ENCODE measurements around the gene VPREB3.
A peak's percentile ranks its signal among the peaks of the same experiment; 100 is the strongest.

Gene VPREB3, protein sequence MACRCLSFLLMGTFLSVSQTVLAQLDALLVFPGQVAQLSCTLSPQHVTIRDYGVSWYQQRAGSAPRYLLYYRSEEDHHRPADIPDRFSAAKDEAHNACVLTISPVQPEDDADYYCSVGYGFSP

DNA sequence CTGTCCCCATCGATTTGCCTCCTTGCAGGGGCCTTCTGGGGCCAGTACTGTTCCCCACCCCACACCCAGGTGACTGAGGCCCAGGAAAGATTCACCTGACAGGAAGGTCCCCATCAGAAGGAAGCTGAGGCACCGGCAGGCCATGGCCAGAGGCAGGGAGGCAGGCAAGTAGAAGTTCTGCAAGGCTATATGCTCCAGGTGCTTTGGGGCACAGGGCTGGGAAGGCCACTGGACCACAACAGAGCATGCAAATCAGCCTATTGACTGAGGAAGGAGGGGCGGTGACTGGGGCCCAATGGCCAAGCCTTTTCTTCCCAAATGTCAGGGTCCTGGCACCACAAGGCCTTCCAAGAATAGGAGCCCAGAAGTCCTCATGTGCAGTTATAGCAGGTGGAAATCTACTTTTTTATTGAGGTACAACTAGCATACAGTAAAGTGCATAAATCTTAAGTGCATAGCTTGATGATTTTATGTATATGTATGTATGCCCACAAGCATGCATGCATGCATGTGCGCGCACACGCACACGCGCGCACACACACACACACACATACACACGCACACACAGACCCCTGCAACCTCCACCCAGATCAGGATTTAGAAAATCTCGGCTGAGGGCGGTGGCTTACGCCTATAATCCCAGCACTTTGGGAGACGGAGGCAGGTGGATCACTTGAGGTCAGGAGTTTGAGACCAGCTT is at the start of gene VPREB3:
VPREB3 (minus strand) TSS at position 206 of the 700 bp plus-strand sequence; CDS start at position 144, 62 bp downstream.
- no peak for DNase-seq

DNA sequence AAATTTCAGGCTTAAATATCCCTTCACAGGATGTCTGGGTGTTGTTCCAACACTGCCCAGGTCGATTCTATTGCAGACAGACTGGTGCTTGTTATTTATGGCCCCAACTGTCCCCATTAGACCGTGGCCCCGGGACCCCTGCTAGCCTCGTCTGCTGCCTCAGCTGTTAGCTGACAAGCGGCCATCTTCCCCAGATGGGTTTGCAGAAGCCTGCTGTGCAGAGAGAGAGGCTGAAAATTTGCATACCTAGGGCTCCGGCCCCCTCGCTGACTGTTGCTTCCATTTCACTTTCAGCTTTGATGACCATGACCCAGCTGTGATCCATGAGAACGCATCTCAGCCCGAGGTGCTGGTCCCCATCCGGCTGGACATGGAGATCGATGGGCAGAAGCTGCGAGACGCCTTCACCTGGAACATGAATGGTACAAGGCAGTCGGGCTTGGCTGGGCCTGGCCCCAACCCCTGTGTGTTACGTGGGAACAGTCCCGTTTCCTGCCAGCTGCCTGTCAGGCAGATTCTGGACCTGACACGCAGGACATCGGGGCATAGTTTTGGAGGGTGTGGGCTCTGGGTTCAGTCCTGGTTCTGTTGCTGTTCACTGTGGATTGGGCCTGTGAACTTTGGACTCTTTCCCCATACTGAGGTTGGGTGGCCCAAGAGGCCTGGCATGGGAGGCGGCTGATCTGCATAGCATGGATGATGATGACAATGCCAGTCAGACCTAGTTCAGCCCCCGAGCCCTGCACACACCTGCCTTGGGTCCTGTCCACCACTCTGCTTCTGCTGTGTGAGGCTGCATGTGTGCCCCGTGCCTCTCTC is 49.0 kb upstream of the VPREB3 start:
- no peak for DNase-seq

DNA sequence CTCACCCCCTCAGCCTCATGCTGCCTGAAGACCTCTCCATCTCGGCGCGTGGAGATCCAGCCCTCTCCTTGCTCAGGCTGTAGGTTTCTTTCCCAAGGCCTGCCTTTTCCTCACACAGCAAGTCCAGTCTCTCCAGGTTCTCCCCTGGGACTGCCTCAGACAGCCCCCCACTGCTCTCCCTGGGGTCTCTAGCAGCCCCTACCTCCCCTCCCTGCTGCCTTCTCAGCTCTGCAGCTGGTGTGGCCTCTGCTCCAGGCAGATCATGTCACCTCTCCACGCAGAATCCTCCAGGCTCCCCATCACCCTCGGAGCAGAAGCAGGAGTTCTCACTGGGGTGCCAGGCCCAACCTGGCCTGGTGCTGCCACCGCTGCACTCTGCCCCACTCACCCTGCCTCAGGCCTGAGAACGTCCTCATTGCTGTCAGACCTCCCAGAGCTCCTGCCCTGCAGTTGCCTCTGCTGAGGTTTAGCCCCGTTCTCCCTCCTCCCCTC is 47.7 kb upstream of the VPREB3 start:
- DNase-seq, result no peak

DNA sequence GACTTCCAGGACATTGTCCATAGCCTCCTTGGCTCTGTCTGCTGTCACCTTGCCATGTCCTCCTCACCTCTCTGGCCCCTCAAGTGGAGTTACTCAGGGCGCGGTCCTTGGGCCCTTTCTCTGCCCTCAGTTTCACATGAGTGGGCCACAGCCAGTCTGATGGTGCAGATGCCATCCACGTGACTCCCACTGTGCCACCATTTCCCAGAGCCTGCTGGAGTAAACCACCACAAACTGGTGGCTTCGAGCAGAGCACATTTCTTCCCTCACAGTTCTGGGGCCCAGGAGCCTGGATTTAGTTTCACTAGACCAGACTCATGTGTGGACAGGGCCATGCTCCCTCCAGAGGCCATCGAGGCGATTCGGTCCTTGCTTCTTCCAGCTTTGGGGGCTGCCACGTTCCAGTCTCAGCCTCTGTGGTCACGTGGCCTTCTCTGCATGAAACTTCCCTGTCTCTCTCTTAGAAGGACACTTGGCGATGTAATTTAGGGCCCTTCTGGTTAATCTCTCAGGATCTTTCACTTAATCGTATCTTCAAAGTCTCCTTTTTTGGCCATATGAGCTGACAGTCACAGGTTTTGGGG is 47.1 kb upstream of the VPREB3 start:
- DNase-seq, result no peak

DNA sequence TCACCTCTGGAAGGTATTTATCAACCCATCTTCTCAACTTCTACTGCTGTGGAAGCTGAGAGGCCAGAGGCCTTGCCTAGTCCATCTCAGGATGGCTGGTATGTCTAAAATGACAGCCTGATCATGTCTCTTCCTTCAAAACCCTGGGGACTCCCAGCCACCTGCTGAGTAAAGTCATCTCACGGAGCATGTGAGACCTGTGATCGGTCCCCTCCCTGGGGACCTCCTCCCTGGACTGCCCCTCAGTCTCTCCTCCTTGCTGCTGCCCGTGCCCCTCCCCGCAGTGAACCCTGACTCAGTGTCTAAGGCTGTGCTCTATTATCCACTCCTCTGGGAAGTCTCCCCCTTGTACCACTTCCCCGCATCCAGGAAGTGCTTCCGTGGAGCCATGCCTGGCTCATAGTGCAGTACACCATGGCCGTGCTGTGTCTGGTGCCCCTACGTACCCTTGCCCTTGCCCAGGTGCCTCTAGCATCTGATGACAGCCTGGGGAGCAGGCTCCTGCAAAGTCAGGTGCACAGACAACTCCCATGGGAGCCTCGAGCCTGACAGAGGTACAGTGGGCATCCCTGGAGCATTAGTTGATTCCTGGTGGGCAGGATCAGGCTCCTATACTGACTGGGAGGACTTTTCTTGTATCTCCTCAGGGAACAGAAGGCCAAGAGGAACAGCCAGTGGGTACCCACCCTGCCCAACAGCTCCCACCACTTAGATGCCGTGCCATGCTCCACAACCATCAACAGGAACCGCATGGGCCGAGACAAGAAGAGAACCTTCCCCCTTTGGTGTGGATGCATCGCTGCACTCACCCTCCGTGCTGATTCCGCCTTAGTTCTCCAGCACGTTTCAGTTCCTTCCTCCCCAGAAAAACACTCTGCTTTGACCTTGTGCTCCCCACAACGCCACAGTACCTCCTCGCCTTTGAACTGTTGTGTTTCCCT is 46.3 kb upstream of the VPREB3 start:
- no peak for DNase-seq

DNA sequence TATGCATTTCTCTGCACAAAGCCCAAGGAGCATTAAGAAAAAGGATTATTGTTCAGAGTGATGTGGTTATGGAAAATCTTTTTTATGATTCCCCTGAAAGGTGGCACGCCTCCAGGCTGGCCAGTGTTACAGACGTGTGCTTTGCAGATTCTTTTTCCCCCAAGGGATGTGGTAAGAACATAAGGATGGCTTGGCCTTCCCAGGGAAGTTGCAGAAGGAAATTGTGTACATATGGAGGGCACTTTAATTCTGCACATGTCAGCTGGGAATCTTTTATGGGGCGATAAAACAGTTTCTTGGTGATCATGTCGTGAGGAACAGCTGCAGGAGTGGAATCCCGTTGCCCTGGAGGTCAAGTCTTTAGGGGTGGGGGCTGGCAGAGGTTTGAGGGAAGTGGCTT is 42.2 kb upstream of the VPREB3 start:
- peak; percentile 50 for DNase-seq

DNA sequence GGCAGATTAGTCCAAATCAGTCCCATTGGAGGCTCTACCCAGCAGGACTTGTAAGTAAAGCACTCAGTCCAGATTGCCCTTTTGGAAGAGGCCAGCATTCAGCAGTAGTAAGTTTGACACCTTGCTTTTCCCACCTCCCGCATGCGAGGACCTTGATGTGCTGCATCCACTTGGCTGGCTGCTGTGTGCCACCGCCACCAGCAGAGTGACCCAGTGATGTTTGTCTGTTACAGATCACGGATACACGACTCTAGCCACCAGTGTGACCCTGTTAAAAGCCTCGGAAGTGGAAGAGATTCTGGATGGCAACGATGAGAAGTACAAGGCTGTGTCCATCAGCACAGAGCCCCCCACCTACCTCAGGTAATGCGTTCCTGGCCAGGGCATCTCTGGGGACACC is 39.1 kb upstream of the VPREB3 start:
- DNase-seq, result no peak

DNA sequence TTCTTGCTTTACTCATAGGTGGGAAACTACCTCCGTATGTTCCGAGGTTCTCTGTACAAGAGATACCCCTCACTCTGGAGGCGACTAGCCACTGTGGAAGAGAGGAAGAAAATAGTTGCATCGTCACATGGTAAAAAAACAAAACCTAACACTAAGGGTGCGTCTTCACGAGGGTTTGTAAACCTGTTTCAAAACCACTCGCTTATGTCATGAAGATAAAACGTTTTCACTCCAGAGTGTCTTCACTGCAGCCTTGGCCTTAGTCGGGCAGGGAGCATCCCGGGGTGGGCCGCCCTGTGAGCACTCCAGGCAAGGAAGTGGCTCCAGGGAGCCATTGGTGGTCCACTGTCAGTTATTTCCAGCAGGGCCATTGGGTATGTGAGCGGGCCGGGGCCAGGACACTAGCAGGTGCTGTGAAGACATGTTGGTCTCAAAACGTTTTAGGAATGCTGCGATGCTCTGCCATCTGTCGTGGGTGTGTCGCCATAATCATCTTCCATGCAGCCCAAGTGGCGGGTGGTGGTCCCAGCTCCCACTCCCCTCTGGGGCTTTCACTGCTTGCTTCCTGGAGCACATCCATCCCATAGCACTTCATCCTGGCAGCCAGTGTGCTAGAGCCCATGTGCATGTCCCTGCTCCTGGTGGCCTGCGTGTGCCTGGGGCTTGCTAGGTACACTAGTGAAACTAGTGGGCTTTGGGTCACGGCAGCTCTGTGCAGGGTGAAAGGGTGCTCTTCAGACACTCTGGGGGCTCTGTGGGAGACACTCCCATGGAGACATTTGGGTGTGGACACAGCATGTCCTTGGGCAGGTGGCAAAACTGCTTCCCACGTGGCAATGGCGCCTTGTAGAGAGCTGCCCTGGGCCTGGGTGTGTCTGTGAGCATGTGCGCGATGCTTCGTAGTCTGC is 37.8 kb upstream of the VPREB3 start:
- DNase-seq, result no peak

DNA sequence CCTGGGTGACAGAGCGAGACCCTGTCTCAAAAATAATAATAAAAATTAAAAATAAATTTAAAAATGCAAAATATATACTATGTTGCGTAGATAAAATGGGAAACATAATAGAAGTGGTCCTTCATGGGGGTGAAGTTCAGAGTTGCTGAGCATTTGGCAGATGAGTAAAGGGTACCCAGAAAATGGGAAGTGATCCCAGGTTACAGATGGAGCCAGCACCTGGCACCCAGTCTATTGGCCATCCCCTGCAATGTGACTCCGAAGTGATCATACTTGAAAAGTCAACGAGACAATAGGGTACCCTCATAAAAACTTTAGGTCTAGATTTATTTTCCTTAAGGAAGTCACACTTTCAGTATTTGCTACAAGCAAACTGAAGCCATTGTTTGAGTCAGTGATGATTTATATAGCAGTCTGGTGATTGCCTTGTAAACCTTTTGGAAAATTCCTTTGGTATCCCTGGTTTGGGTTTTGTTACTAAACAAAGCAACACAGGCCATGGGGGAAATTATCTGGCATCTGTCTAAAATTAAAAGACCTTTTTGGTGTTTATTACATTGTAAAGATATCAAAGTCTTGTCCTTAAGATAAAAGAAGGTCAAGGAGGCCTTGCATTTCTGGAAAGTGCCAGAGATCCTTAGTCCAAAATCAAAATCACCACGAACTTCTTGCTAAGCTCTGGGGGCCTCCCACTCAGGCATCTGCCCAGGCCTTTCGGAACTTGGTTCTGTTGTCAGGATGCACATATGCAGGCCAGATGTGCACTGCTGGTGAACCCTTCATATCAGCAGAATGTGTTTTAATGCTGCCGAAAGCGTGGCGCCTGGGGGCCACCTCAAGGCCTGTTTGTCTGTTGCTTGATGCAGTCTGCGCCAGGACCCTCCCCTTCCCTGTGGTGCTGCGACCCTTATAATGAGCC is 36.9 kb upstream of the VPREB3 start:
- peak; percentile 52 for DNase-seq

DNA sequence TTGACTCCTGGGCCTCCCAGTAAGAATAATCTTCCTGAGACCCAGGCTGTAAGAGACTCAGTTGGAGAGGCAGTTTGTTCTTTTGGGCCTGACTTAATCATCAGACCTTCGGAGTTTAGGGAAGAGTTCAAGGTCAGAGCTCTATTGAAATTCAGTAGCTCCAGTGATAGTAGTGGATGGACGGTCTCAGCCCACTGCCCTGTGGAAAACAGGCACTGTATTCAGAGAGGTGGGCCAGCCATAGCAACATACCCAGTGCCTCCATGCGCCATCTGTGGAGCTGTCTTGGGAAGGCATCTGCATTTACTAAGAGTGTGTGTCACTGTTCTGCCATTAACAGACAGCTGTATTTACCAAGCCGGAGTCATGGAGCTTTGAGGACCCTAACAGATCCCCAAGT is 35.4 kb upstream of the VPREB3 start:
- DNase-seq, result no peak

DNA sequence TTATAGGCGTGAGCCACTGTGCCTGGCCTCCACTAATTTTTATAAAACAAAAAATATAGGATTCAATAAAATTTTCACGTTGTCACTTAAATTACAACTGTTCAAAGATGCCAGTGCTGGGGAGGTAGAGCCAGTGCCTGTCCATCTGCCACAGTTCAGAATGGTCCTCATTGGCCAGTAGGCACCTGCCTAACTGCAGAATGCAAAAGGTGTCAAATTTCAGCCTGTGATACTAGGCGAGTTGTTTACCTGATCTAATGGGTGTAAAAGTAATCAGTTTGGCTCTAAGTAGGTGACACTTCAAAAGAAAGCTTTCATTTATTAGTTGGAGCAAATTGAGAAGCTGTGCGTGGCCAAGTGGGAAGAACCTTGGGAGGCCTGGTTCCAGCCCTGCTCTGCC is 34.9 kb upstream of the VPREB3 start:
- no peak for DNase-seq

DNA sequence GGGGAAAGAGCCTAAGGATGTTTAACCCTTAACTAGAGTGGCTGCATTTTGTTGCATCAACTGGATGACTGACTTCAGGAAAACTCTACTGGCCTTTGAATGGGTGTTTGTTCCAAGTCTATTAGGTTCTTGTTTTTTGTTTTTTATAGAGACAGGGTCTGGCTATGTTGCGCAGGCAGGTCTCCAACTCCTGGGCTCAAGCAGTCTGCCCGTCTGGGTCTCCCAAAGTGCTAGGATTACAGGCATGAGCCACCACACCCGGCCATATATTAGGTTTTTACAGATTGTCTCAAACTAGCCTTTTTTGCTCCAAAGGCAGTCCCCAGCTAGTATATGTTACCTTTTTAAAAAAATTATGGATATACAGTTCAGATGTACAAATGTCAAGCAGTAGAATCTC is 33.7 kb upstream of the VPREB3 start:
- DNase-seq, result no peak

DNA sequence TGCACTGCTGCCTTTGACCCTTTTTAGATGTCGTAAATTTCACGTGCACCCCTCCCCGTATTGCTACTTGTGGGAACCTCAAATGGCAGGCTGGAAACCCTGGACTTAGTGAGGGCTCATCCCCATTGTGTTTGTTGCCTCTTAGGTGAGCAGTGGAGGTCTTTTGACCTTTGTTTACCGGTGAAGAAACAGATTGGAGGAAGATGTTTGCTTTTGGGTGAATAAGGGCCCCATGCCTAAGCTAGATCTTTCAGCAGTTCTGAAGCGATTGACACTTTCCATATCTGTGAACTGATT is 33.3 kb upstream of the VPREB3 start:
- DNase-seq, result no peak

DNA sequence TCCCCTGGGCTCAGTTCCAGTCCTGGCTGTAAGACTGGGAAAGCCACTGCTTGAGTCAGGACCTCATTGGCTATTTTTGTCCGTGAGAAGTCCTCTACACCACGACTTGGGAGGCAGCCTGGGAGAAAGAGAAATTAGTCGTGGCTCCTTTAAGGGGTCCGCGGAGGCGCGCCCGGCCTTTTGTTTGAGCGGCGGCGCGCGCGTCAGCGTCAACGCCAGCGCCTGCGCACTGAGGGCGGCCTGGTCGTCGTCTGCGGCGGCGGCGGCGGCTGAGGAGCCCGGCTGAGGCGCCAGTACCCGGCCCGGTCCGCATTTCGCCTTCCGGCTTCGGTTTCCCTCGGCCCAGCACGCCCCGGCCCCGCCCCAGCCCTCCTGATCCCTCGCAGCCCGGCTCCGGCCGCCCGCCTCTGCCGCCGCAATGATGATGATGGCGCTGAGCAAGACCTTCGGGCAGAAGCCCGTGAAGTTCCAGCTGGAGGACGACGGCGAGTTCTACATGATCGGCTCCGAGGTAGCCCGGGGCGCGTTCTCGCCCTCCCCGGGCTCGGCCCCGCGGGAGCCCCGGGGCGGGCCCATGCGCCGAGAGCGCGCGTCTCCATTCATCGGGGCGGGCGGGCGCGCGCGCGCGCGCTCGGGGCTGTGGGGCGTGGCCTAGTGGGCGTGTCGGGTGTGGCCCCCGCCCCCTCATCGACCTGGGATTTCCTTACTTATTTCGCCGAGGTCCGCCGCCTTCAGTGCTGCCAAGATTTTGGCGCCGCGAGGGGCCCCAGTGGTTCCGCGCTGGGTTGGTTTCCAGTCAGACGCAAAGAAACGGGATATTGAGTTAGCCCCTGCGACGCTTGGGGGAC is 32.8 kb upstream of the VPREB3 start, which contains the start of gene SMARCB1:
SMARCB1 (plus strand) TSS at position 215 of the 848 bp plus-strand sequence; CDS start at position 419, 204 bp downstream.
- peak; percentile 94 for DNase-seq

DNA sequence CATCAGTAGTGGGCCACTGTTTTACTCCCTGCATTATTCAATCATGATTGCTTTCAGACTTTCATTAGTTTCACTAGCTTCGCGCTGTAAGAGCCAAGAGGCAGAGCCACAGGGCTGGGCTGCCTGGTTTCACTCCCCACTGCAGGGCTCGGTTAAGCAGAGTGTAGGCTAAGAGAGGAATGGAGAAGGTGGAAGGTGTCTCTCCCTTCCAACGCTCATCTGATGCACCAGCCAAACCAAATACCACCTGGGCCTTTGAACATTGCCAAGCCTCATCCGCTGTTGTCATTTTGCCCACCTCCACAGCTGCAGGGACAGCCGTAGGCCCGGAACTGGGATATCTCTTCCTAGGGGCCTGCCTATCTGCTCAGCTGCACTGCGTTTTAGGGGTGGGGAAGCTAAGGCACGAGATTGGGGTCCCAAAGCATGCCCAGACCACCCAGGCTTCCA is 32.1 kb upstream of the VPREB3 start:
- DNase-seq, result no peak

DNA sequence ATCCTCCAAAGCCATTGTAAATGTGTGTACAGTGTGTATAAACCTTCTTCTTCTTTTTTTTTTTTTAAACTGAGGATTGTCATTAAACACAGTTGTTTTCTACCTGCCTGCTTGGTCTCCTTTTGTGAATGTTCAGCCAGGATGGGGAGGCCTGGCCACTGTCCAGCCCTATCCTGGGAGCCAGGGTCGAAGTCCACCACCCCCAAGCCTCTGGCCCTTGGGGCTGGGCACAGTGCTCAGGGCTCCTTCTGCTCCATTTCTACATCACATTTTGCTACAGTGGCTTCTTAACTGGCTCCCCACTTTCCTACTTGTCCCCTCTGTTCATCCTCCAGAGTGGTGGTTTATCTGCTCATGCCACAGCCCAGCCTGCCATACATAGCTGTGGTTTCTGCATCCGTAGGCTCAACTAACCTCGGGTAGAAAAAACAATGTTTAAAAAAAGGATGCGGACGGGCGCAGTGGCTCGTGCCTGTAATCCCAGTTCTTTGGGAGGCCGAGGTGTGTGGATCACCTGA is 30.0 kb upstream of the VPREB3 start:
- DNase-seq, result peak; percentile 22

DNA sequence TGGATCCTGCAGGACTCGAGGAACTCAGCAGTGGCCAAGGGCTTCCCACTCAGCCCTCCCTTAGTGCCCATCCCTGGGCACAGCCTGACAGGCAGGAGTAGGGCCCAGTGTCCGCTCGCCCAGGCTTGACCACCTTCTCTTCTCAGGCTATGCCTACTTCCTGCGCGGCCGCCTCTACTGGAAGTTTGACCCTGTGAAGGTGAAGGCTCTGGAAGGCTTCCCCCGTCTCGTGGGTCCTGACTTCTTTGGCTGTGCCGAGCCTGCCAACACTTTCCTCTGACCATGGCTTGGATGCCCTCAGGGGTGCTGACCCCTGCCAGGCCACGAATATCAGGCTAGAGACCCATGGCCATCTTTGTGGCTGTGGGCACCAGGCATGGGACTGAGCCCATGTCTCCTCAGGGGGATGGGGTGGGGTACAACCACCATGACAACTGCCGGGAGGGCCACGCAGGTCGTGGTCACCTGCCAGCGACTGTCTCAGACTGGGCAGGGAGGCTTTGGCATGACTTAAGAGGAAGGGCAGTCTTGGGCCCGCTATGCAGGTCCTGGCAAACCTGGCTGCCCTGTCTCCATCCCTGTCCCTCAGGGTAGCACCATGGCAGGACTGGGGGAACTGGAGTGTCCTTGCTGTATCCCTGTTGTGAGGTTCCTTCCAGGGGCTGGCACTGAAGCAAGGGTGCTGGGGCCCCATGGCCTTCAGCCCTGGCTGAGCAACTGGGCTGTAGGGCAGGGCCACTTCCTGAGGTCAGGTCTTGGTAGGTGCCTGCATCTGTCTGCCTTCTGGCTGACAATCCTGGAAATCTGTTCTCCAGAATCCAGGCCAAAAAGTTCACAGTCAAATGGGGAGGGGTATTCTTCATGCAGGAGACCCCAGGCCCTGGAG is 29.3 kb upstream of the VPREB3 start:
- DNase-seq, result no peak

DNA sequence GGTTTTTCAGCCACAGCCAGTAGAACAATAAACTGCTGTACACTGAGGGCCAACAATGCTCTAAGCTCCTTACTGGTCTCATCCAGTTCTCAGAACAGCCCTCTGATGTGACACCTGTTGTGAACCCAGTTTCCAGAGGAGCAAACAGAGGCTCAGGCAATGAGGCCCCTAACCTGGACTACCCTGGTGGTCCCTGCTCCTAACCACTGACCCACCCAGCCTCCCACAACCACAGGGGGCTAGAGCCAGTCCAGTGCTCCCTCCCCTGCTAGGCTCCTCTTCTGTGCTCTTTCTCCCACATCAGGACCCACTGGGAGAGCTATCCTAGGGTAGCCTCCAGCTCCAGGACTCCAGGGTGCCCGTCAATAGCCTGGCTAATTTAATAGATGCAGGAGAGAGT is 28.5 kb upstream of the VPREB3 start:
- DNase-seq, result no peak
